Activated CD4-positive, alpha-beta T cell treated with anti-CD3 and anti-CD28 coated beads for 1 hour (primary cell): ENCODE data around the gene NTSR1.
"Not testable (repeated sequence)": the region's sequence is repeated elsewhere in the genome, so short reads cannot be mapped to it uniquely, and the experiment has no call there.

Source experiments
- DNase-seq: peaks from one replicate; pipeline ENCODE4 v3.0.0-alpha.2; 2020

The NTSR1 gene

GRCh38 chr20:62675156-62675876 lies 33.3 kb upstream of the NTSR1 start:
- no peak for DNase-seq

- no peak for DNase-seq
These were observed 32.8 kb upstream of the NTSR1 start for GRCh38 chr20:62675877-62676260.

- no peak for DNase-seq
These were observed 31.7 kb upstream of the NTSR1 start for GRCh38 chr20:62676976-62677375.

GRCh38 chr20:62677678-62678077 lies 31.0 kb upstream of the NTSR1 start:
- DNase-seq = no peak

GRCh38 chr20:62678553-62678952 lies 30.1 kb upstream of the NTSR1 start:
- no peak for DNase-seq

- DNase-seq = no peak
These were observed 28.6 kb upstream of the NTSR1 start for GRCh38 chr20:62679978-62680589.

GRCh38 chr20:62682912-62683517 lies 25.6 kb upstream of the NTSR1 start:
- no peak for DNase-seq

GRCh38 chr20:62683660-62684322 lies 24.8 kb upstream of the NTSR1 start:
- DNase-seq = not testable (repeated sequence)

- DNase-seq = no peak
These were observed 23.7 kb upstream of the NTSR1 start for GRCh38 chr20:62684981-62685380.

GRCh38 chr20:62685781-62686555 lies 22.7 kb upstream of the NTSR1 start:
- DNase-seq = no peak

- no peak for DNase-seq
These were observed 21.5 kb upstream of the NTSR1 start for GRCh38 chr20:62686869-62687830.

GRCh38 chr20:62688083-62688482 lies 20.6 kb upstream of the NTSR1 start:
- no peak for DNase-seq

- DNase-seq = no peak
These were observed 19.7 kb upstream of the NTSR1 start for GRCh38 chr20:62688855-62689460.

- no peak for DNase-seq
These were observed 18.8 kb upstream of the NTSR1 start for GRCh38 chr20:62689861-62690260.

GRCh38 chr20:62690261-62690820 lies 18.3 kb upstream of the NTSR1 start:
- DNase-seq = no peak

- no peak for DNase-seq
These were observed 17.1 kb upstream of the NTSR1 start for GRCh38 chr20:62691487-62691886.

GRCh38 chr20:62692176-62692575 lies 16.5 kb upstream of the NTSR1 start:
- no peak for DNase-seq

GRCh38 chr20:62692801-62693523 lies 15.7 kb upstream of the NTSR1 start:
- no peak for DNase-seq

GRCh38 chr20:62693524-62693922 lies 15.1 kb upstream of the NTSR1 start:
- no peak for DNase-seq

GRCh38 chr20:62694106-62694505 lies 14.5 kb upstream of the NTSR1 start:
- DNase-seq = no peak
